MCF 10A (cell line): ENCODE measurements around the gene FARP1. TPM values are rescaled to one million over a fixed set of nuclear protein-coding genes. Genes with fewer than 3 reads are reported as not detected.
A peak's percentile ranks its signal among the peaks of the same experiment; 100 is the strongest.

Experiments used
- BruUV-seq: library from RNA; stranded (reverse); fragments of 400-500 nt; replicated peaks from 2 replicates; lab custom pipeline; 2021; lab: Mats Ljungman, UMichigan
- CTCF ChIA-PET: fragments of 300-600 bp; sonication (Branson Sonifier 250); formaldehyde crosslinking; extraction: SDS; loops from one replicate; lab custom pipeline; 2021; ENCODE audit warnings: antibody characterized with exemption, inconsistent platforms; lab: Yijun Ruan, JAX
- POLR2A ChIA-PET: fragments of 300-600, 350-650 bp; sonication (Branson Sonifier 250); formaldehyde crosslinking; extraction: SDS; loops from one replicate; lab custom pipeline; 2020; ENCODE audit warnings: antibody characterized with exemption, inconsistent platforms; lab: Yijun Ruan, JAX
- DNase-seq: peaks from one replicate; pipeline ENCODE4 v3.0.0-alpha.2; 2018; ENCODE audit not compliant: unreplicated experiment
- H3K27ac Mint-ChIP-seq: one replicate; pipeline ENCODE4 v1.8.0; 2022; ENCODE audit warnings: mild to moderate bottlenecking, low read depth, mixed read lengths; ENCODE audit not compliant: unreplicated experiment
- H3K27me3 Mint-ChIP-seq: one replicate; pipeline ENCODE4 v1.8.0; 2022; ENCODE audit warnings: mixed read lengths; ENCODE audit not compliant: insufficient read depth, unreplicated experiment
- H3K36me3 Mint-ChIP-seq: one replicate; pipeline ENCODE4 v1.8.0; 2022; ENCODE audit warnings: mild to moderate bottlenecking, moderate library complexity, mixed read lengths; ENCODE audit not compliant: insufficient read depth, unreplicated experiment
- H3K4me1 Mint-ChIP-seq: one replicate; pipeline ENCODE4 v1.8.0; 2022; ENCODE audit warnings: mixed read lengths; ENCODE audit not compliant: insufficient read depth, unreplicated experiment
- H3K4me3 Mint-ChIP-seq: one replicate; pipeline ENCODE4 v1.8.0; 2022; ENCODE audit warnings: mild to moderate bottlenecking, moderate library complexity, mixed read lengths; ENCODE audit not compliant: unreplicated experiment
- H3K9me3 Mint-ChIP-seq: one replicate; pipeline ENCODE4 v1.8.0; 2022; ENCODE audit warnings: mixed read lengths; ENCODE audit not compliant: unreplicated experiment
- CTCF ChIP-seq: fragments of 200-600 bp; IDR thresholded peaks from one replicate; pipeline ENCODE4 v1.8.0; 2022; ENCODE audit warnings: antibody characterized with exemption, mild to moderate bottlenecking; ENCODE audit not compliant: unreplicated experiment
- intact Hi-C: fragments of 100-400 bp; cut with micrococcal nuclease; formaldehyde crosslinking; loops from 2 replicates; pipeline ENCODE4 v1.14.1; 2022
- total RNA-seq: library from RNA; stranded (reverse); gene quantifications from 2 replicates; pipeline ENCODE4 v1.2.3, GENCODE V29; 2022

The FARP1 gene
- total RNA-seq, 1 experiment from 2014 or later = 30.1 TPM

- intact Hi-C loops = no loop called here
- Mint-ChIP-seq H3K27ac (no peak overlapping the region), H3K9me3 (no peaks in the 10 kb centered on the region), H3K36me3 (no peaks in the 10 kb centered on the region), H3K27me3 (peaks cover 14% of the 10 kb centered on the region), H3K4me3 (no peak overlapping the region), H3K4me1 (no peaks in the 10 kb centered on the region)
- BruUV-seq = no TSS peak
- no peak for TF ChIP-seq CTCF
- no peak for DNase-seq
- POLR2A ChIA-PET = no interaction called here
- CTCF ChIA-PET = interaction anchor here (0.5 kb wide), 1 partner anchor 692 kb away, joined by 4 read pairs; no protein-coding TSS in a partner anchor
Observed at GRCh38 chr13:98134901-98135300, 8.0 kb upstream of the FARP1 start.

- TF ChIP-seq CTCF = no peak
- no TSS peak for BruUV-seq
- intact Hi-C loops = loop anchor here (5.0 kb wide), 2 partner anchors 301 to 511 kb away; no protein-coding TSS in a partner anchor
- ChIA-PET POLR2A (interaction anchor here (0.6 kb wide), 1 partner anchor 189 kb away, joined by 3 read pairs; no protein-coding TSS in a partner anchor), CTCF (no interaction called here)
- no peak for DNase-seq
- Mint-ChIP-seq H3K27ac (no peak overlapping the region), H3K9me3 (no peaks in the 10 kb centered on the region), H3K4me1 (peaks cover 16% of the 10 kb centered on the region), H3K27me3 (peaks cover 14% of the 10 kb centered on the region), H3K36me3 (no peaks in the 10 kb centered on the region), H3K4me3 (no peak overlapping the region)
Observed at GRCh38 chr13:98141091-98141490, 1.8 kb upstream of the FARP1 start.

DNA sequence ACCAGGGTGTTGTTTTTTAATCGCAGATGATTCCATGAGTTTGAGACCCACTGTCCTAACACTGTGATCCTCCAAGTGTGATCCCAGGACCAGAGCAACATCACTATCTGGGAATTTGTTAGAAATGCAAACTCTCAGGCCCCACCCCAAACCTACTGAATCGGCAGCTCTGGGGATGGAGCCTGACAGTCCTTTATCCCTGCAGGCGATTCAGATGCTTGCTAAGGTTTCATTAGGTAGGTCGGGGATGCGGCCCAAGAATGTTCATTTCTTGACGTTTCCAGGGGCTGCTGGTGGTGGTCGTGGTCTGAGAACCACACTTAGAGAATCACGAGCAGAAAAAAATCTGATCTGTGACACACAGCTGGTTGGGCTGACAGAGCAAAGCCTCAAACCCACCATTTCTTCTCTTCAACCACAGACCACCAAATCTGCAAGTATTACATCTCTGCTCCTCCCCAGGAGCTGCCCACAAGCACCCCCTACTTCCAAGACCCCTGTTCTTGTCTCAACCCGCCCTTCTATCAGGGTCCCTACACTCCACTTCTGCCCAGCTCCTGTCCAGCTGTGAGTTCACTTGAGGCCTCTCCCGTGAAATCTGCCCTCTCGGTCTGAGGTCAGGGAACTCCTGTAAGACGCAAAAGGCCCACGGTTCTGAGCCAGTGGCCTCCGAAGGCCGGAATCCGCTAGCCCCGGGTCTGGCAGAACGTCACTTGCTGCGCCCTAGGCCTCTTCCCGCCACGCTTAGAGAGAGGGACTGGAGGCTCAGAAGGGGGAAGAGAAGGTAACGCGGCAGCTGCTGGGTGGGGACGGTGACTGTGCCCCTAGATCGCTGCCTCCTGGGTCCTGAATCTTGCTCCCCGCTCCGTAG, 1.1 kb upstream of the FARP1 start:
- BruUV-seq = no TSS peak
- intact Hi-C loops = loop anchor here (2.0 to 5.0 kb wide), 3 partner anchors 285 to 511 kb away; no protein-coding TSS in a partner anchor
- no peak for TF ChIP-seq CTCF
- peak overlapping the region; percentile 49 for H3K4me3 Mint-ChIP-seq
- no peaks in the 10 kb centered on the region for H3K36me3 Mint-ChIP-seq
- ChIA-PET POLR2A (no interaction called here), CTCF (interaction anchor here (0.5 to 1.1 kb wide), 3 partner anchors 74 to 705 kb away, joined by 3 to 5 read pairs (median 4); no protein-coding TSS in a partner anchor)
- H3K9me3 Mint-ChIP-seq = no peaks in the 10 kb centered on the region
- DNase-seq = no peak
- peaks cover 16% of the 10 kb centered on the region for H3K4me1 Mint-ChIP-seq
- peaks cover 14% of the 10 kb centered on the region for H3K27me3 Mint-ChIP-seq
- no peak overlapping the region for H3K27ac Mint-ChIP-seq

DNA sequence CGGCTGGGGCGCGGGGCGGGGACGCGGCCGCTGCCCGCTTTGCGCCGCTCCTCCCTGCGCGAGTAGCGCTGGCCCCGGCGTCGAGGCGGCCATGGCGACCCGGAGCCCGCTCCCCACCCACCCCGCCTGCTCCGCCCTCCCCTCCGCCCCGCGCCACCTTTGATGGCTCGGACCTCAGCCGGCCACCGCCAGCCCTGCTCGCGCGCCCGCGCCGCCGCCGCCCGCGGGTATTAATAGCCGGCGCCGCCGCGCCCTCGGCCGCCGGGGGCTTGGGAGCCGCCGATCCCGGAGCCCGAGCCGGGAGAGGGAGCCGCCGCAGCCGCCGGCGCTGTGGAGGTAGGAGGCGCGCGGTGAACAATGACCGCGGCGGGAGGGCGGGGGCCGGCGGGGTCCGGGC, 261 bp downstream of the FARP1 start:
- ChIA-PET CTCF (interaction anchor here (1.4 kb wide), 1 partner anchor 328 kb away, joined by 3 read pairs; no protein-coding TSS in a partner anchor), POLR2A (no interaction called here)
- no peaks in the 10 kb centered on the region for H3K36me3 Mint-ChIP-seq
- no peak overlapping the region for H3K27ac Mint-ChIP-seq
- peaks cover 16% of the 10 kb centered on the region for H3K4me1 Mint-ChIP-seq
- H3K9me3 Mint-ChIP-seq = no peaks in the 10 kb centered on the region
- no TSS peak for BruUV-seq
- intact Hi-C loops = loop anchor here (1.0 to 5.0 kb wide), 4 partner anchors 286 to 530 kb away; no protein-coding TSS in a partner anchor
- H3K27me3 Mint-ChIP-seq = peaks cover 6% of the 10 kb centered on the region
- no peak for DNase-seq
- no peak for TF ChIP-seq CTCF
- H3K4me3 Mint-ChIP-seq = no peak overlapping the region
